HUES64 (cell line): ENCODE data around the gene SMIM24. TPM values are rescaled to one million over a fixed set of nuclear protein-coding genes. Genes with fewer than 3 reads are reported as not detected.
"Not testable (repeated sequence)": the region's sequence is repeated elsewhere in the genome, so short reads cannot be mapped to it uniquely, and the experiment has no call there.

Experiments used
- H3K27ac ChIP-seq: 2 replicates; pipeline ENCODE4 v1.7.0; 2013; ENCODE audit warnings: low read depth, low read length, inconsistent platforms
- H3K27me3 ChIP-seq: 2 replicates; pipeline ENCODE4 v1.6.1; 2013; ENCODE audit warnings: mild to moderate bottlenecking, low read length; ENCODE audit not compliant: insufficient read depth
- H3K36me3 ChIP-seq: 2 replicates; pipeline ENCODE4 v1.6.1; 2013; ENCODE audit warnings: mild to moderate bottlenecking, low read length; ENCODE audit not compliant: insufficient read depth
- H3K4me1 ChIP-seq: 2 replicates; pipeline ENCODE4 v1.6.1; 2013; ENCODE audit warnings: mild to moderate bottlenecking, low read length, moderate library complexity; ENCODE audit not compliant: insufficient read depth
- H3K4me3 ChIP-seq: 2 replicates; pipeline ENCODE4 v1.5.1; 2013; ENCODE audit warnings: mild to moderate bottlenecking, low read length, moderate library complexity
- H3K9ac ChIP-seq: 2 replicates; pipeline ENCODE4 v1.6.1; 2013; ENCODE audit warnings: mild to moderate bottlenecking, low read depth, low read length
- H3K9me3 ChIP-seq: 2 replicates; pipeline ENCODE4 v1.6.1; 2013; ENCODE audit warnings: low read depth, low read length; ENCODE audit not compliant: insufficient read depth
- WGBS: fragments of 150-250, 120-280 bp; methylation state at CpG from one replicate; pipeline ENCODE4 v1.1.7; 2013; ENCODE audit warnings: missing lambda C conversion rate; 5-methylcytosine and 5-hydroxymethylcytosine counted together
- polyA plus RNA-seq, 2 experiments: library from polyadenylated mRNA; stranded (reverse); fragments of 50-300 nt; gene quantifications; one replicate each; pipeline ENCODE4 v1.2.3, GENCODE V29; 2013

SMIM24 gene
- 1.1 TPM for polyA plus RNA-seq (2013, experiment 1 of 2)
- polyA plus RNA-seq (2013, experiment 2 of 2): 4.8 TPM

DNA sequence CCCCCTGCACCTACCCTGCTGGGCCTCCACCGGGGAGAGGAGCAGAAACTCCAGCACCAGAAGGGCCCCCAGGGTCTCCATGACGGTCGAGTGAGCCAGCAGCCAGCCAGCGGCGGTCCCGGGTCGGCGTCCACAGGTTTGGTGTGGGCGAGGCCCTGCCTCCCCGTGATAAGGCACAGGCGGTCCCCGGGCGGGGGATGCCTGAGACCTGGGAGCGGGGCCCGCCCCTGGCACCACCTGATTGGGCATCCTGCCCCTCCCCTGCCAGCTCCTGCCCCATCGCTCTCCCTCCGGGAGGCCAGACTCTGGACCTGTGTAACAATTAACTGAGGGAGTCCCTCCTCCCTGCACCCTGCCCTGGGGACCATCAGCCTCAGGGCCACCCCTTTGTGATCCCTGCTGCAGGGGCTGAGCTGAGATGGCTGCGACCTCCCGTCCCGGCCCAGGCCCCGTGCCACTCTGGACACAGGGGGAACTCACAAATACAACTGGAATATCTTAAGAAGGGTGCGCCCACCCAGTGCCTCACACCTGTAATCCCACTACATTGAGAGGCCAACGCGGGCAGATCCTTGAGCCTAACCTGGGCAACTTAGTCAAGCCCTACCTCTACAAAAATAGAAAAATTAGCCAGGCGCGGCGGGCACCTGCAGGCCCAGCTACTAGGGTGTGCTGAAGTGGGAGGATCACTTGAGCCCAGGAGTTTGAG, at the start of gene SMIM24:
Gene SMIM24 (minus strand): TSS at position 143 of the 709 bp plus-strand sequence. CDS start 62 bp downstream, at position 81.
- no peaks in the 10 kb centered on the region for H3K4me1 ChIP-seq
- H3K27ac ChIP-seq: no peak within 1 kb of the TSS
- H3K27me3 ChIP-seq: peaks cover 5% of the 10 kb centered on the region; the same call in 1 of the 2 replicates
- peak within 1 kb of the TSS; percentile 32; the same call in 1 of the 2 replicates for H3K4me3 ChIP-seq
- no peak within 1 kb of the TSS for H3K9ac ChIP-seq
- no peaks in the 10 kb centered on the region for H3K36me3 ChIP-seq
- H3K9me3 ChIP-seq: no peaks in the 10 kb centered on the region
- WGBS: 73% methylated on average over 27 of the region's 27 CpGs

DNA sequence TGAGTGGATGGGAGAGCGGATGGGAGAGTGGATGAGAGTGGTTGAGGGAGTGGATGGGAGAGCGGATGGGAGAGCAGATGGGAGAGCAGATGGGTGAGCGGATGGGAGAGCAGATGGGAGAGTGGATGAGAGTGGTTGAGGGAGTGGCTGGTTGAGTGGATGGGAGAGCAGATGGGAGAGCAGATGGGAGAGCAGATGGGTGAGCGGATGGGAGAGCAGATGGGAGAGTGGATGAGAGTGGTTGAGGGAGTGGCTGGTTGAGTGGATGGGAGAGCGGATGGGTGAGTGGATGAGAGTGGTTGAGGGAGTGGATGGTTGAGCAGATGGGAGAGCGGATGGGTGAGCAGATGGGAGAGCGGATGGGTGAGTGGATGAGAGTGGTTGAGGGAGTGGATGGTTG, 49.0 kb upstream of the SMIM24 start:
- H3K27me3 ChIP-seq, H3K27ac ChIP-seq, H3K4me1 ChIP-seq, H3K4me3 ChIP-seq, H3K9me3 ChIP-seq, H3K9ac ChIP-seq: not testable (repeated sequence)
- peaks cover 60% of the 10 kb centered on the region for H3K36me3 ChIP-seq
- WGBS: 96% methylated on average over 7 of the region's 7 CpGs

GRCh38 chr19:3528539-3529211, 48.4 kb upstream of the SMIM24 start:
- no peak overlapping the region for H3K9ac ChIP-seq
- 95% methylated on average over 20 of the region's 20 CpGs for WGBS
- H3K9me3 ChIP-seq: no peaks in the 10 kb centered on the region
- no peak overlapping the region for H3K4me3 ChIP-seq
- no peaks in the 10 kb centered on the region for H3K27me3 ChIP-seq
- H3K27ac ChIP-seq: no peak overlapping the region
- H3K4me1 ChIP-seq: no peaks in the 10 kb centered on the region
- H3K36me3 ChIP-seq: peaks cover 59% of the 10 kb centered on the region

DNA sequence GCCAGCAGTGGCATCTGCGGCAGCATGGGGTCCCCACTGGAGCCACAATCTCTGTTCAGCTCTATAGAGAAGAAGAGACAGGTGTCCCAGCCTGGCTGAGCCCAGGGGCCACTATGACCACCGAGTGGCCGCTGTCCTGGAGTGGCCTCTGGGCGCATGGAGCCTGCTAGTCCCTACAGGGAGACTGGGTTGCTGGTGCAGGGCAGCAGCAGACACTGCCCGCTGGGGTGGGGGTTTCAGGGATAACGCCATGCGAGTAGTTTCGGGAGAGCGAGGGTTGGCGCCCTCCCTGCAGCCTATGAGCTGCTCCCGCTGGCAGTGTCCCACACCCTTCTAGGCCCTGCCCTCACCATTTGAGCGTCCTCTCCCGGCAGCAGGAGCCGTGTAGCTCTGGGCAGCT, 47.8 kb upstream of the SMIM24 start:
- no peak overlapping the region for H3K27ac ChIP-seq
- WGBS: 97% methylated on average over 14 of the region's 14 CpGs
- no peaks in the 10 kb centered on the region for H3K4me1 ChIP-seq
- H3K4me3 ChIP-seq: no peak overlapping the region
- H3K27me3 ChIP-seq: no peaks in the 10 kb centered on the region
- H3K36me3 ChIP-seq: peaks cover 59% of the 10 kb centered on the region
- H3K9me3 ChIP-seq: no peaks in the 10 kb centered on the region
- no peak overlapping the region for H3K9ac ChIP-seq

- Histone ChIP-seq H3K36me3 (peaks cover 54% of the 10 kb centered on the region), H3K9ac (no peak overlapping the region)
- 97% methylated on average over 21 of the region's 21 CpGs for WGBS
Observed at GRCh38 chr19:3527238-3527910, 47.0 kb upstream of the SMIM24 start.

GRCh38 chr19:3526507-3527237, 46.3 kb upstream of the SMIM24 start:
- Histone ChIP-seq H3K27me3 (no peaks in the 10 kb centered on the region), H3K9me3 (no peaks in the 10 kb centered on the region), H3K36me3 (peaks cover 47% of the 10 kb centered on the region), H3K27ac (no peak overlapping the region), H3K9ac (no peak overlapping the region), H3K4me3 (no peak overlapping the region), H3K4me1 (no peaks in the 10 kb centered on the region)
- WGBS: 96% methylated on average over 28 of the region's 28 CpGs

More at GRCh38 chr19:3527238-3527910, 47.0 kb upstream of the SMIM24 start:
- Histone ChIP-seq H3K4me1 (no peaks in the 10 kb centered on the region), H3K9me3 (no peaks in the 10 kb centered on the region), H3K27ac (no peak overlapping the region), H3K27me3 (no peaks in the 10 kb centered on the region), H3K4me3 (no peak overlapping the region)

DNA sequence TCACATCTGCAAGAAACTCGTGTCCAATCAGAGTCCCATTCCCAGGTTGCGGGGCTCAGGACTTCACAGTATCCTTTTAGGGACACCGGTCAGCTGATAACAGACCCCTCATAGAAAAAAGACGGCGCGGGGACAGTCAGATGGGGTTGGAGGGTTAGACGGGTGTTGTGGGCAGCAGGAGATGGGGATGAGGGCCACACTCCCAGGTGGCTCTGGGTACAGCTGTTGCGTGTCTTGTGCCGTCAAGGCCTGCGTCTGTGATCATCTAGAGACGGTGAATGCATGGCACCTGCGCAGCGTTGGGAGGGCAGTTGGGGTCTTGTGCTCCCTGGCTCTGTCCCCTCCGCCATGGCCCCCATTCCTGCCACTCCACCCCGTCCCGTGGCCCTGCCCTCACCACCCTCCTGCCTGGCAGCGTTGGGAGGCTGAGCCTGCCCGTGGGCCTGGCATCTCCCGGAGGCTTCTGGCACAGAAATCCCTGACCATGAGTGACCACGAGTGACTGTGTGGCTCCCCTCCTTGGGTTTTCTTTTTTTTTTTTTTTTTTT, 44.7 kb upstream of the SMIM24 start:
- Histone ChIP-seq H3K27me3 (no peaks in the 10 kb centered on the region), H3K9ac (no peak overlapping the region), H3K36me3 (peaks cover 38% of the 10 kb centered on the region), H3K4me3 (no peak overlapping the region), H3K4me1 (no peaks in the 10 kb centered on the region; the same call in 1 of the 2 replicates), H3K27ac (no peak overlapping the region), H3K9me3 (no peaks in the 10 kb centered on the region)
- WGBS: 96% methylated on average over 19 of the region's 20 CpGs

- Histone ChIP-seq H3K27me3 (no peaks in the 10 kb centered on the region), H3K9me3 (no peaks in the 10 kb centered on the region), H3K4me1 (peaks cover 4% of the 10 kb centered on the region), H3K4me3 (no peak overlapping the region), H3K27ac (no peak overlapping the region), H3K36me3 (peaks cover 38% of the 10 kb centered on the region), H3K9ac (no peak overlapping the region)
- 96% methylated on average over 33 of the region's 33 CpGs for WGBS
Observed at GRCh38 chr19:3524078-3524842, 43.9 kb upstream of the SMIM24 start.

DNA sequence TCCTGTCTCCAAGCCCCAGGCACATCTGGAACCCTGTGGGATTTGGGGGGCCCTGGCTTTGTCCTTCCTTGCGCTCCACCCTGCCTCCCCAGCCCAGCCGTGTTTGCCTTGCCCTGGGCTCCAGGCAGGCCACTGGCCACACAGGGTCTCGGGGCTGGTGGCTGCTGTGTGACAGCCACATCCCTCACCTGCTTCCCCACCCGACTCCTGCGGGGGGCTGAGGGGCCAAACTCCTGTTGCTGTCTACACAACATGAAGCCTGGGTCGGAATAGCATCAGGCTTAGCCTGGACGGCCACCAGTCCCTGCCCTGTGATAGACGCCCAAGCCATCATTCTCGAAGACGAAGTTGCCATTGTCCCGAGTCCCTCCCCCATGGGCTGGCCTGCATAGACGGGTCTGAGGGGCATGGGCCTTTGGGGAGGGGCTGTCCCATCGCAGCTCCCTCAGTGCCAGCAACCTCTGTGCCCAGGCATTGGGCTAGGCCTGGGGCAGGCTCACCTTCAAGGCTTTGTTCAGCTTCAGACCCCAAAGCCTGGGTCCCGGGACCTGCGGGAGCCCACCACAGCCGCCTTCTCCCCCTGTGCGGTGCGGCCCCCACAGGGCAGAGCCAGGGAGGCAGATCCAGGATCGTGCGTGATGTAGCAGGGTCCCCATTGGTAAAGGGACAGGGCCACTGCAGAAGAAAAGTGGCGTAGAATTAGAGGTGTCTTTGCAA, 43.2 kb upstream of the SMIM24 start:
- WGBS: 95% methylated on average over 21 of the region's 21 CpGs
- peaks cover 38% of the 10 kb centered on the region for H3K36me3 ChIP-seq
- H3K9me3 ChIP-seq: no peaks in the 10 kb centered on the region
- no peak overlapping the region for H3K9ac ChIP-seq
- no peaks in the 10 kb centered on the region for H3K27me3 ChIP-seq
- H3K4me3 ChIP-seq: no peak overlapping the region
- H3K27ac ChIP-seq: no peak overlapping the region
- H3K4me1 ChIP-seq: peaks cover 12% of the 10 kb centered on the region
